HG03442 (cell line): Measurements from ENCODE around the gene LRRC1.

Source experiments
- ATAC-seq: cut with Tn5 transposase; IDR thresholded peaks from one replicate; pipeline ENCODE4 v1.9.1; 2021; ENCODE audit warnings: mild to moderate bottlenecking, moderate library complexity; ENCODE audit not compliant: unreplicated experiment

The LRRC1 gene

DNA sequence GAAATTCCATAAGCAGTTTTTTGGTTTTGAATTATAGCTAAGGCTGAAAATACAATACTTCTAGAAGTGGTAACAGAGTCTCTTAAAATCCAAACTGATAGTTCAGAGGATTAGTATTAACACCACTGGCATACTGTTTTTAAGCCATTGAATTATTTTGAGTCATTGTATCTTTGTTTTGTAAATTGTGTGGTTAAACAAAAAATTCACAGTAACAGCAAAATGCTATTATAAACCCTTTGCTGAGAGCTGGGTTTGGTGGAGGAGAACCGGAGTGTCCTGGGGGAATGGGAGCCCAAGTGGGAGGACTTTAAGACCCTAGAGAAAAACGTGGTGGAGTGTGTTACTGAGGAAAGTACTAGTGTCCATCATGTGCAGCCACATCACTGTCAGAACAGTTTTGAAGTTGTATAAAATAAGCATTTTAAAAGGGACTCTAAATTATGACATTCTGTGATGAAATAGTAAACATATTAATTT is 125.1 kb downstream of the LRRC1 start:
- ATAC-seq, result no peak

DNA sequence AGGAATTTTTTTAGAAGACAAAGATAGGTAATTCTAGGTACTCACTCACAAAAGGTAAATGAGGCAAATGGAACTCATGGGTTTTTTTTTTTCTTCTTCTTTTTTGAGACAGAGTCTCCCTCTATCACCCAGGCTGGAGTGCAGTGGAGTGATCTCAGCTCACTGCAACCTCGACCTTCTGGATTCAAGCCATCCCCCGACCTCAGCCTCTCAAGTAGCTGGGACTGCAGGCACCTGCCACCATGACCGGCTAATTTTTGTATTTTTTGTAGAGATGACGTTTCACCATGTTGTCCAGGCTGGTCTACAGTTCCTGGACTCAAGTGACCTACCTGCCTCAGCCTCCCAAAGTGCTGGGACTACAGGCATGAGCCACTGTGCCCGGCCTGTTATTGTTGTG is 126.1 kb downstream of the LRRC1 start:
- ATAC-seq, result no peak

DNA sequence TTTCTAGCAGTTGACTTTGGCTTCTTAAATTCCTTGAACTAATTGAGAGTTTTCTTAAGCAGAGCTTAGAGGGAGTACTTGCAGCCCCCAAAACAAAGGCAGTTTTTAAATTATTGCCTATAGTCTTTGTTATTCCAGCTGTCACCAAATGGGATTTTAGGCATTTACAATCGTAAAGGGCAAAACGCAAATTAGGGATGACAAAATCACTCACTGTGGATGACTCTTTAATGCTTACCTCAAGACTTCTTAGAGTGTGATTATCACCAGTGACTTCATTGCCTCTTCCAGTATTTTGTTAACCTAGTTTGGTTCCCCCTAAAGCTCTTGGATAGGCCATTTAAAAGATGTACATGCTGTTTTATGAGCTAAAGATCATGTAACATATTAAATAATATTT is 126.8 kb downstream of the LRRC1 start:
- ATAC-seq, result no peak

DNA sequence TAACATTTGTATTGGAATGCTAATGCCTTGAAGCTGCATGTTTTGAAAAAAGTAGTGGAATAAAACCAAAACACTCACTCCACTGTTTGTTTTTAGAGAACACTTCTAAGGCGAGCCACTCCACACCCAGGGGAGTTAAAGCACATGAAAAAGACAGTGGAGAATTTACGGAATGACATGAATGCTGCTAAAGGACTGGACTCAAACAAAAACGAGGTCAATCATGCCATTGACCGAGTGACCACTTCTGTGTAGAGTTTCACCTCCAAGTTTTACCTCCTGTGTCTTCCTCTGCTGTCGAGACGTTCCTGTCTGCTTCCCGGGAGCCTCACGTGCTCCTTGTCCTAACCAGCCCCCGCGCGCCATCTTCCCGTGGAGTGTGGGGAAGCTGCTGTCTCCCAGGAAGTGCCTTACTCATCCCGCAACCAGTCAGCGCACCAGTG is 127.8 kb downstream of the LRRC1 start:
- ATAC-seq, result no peak

DNA sequence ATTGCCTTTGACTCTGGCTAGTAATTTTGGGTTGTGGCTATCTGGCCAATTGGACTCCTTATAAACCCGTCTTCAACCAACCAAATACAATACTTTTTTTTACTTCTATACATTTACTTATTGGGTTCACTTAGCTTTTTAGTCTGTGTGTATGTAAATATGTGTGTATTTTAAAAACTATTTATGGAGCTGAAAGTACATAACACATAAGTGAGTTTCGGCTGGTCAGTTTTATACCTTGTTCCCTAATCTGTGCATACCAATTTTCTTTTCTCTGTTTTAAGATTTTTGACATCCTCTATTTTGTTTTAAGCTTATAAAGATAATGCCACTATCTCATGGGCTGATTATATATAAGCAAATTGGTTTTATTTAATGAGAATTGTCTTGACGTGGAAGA is 129.5 kb downstream of the LRRC1 start:
- no peak for ATAC-seq

- no peak for ATAC-seq
Measured at GRCh38 chr6:53924821-53925422, 130.1 kb downstream of the LRRC1 start.

- ATAC-seq, result no peak
Measured at GRCh38 chr6:53925891-53926290, 131.1 kb downstream of the LRRC1 start.

DNA sequence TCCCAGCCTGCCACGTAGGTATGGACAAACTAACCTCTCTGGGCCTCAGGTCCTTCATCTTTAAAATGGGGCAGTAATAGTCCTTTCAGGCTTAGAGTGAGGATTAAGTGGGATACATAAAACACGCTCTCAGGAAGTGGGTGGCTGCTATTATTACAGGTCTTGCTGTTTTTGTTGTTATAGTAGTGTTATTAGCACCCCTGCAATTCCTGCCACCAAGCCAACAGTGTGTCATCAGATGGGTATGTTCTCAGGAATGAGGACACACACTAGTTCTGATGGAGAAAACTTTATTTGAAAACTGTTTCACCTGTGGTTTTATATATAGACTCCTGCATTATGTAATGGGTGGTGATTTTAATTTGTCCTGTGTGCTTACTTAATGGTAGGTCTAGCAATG is 131.7 kb downstream of the LRRC1 start:
- ATAC-seq, result no peak

- no peak for ATAC-seq
Measured at GRCh38 chr6:53928641-53929040, 133.8 kb downstream of the LRRC1 start.

DNA sequence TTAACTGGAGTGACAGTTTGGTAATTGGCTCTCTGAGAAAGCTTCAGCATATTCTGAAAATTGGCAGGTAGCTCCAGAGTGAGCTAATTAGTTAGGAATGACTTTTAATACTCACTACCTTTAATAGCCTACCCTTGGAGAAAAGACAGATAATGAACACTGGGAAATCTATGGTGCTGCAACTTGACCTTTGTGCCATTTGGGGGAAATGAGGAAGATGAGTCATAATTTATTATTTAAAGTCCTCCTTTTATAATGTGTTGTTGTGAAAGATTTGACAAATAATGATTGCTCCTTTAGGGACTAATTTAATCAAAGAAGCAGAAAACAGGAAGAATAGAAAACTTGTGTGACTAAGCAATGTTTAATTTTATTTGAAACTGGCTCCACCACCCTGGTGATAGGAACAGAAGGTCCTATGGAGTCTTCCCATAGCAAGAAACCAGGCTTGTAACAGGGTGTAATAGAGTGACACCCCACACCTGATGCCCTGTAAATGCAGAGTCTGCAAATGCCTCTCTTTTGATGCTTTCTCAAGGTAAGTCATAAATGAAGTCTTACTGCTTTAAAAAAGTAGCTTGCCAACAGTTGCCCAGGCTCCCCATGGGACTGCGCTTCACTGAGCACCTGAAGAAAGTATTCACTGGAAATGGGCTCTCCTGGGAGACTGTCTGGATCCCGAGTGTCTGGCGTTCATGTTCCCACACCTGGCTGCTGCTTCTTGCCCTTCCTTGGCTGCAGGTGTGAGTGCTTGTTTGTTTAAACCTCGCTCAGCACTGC is 134.4 kb downstream of the LRRC1 start:
- ATAC-seq, result no peak

DNA sequence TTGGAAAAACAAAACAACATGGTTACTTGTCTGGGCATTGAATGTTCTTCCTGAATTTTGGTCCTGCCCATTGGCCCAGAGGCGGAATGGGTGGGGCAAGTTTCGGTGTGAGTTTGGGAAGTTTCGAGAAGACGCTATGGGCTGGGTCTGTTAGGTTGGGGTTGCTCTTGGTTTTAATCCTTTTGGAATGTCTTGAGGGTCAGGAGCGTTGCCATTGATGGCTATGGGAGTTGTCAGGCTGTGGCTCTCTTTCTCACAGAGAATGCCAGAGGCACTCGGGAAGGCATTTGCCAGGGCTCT is 135.0 kb downstream of the LRRC1 start:
- no peak for ATAC-seq

DNA sequence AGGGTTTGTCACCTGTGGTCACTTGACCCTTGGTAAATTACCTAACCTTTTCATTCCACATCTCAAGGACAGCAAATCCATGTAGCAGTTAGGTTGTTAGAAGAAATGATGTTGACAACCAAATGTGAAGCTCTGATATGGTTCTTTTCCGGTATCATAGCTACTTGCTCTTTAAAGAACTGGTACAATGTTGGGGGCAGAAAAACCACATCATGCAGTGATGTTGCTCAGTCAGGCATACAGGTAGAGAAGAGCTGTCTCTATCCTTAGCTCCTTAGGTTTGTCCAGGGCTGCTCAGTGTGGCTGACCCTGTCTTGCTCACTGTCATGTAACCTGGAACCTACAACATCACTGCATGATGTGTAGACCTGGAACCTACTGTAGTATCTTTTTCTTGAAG is 135.5 kb downstream of the LRRC1 start:
- no peak for ATAC-seq

DNA sequence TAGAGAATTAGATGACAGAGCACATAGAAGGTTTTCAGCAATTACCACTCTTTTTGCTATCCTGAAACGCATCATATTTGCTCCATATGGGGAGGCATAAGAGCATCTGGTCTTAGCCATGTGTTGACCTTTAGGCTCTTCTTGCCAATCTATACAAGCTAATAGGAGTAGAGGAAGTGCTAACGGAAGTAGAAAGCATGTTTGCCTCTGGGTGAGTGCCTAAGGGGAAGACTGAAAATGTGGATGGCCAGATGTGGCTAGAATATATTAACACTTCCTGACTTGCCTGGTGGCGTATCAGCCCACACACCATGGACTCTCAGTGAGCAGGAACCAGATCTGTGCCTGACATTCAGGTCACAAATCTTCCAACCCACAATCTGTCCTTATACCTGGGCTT is 136.3 kb downstream of the LRRC1 start:
- ATAC-seq, result no peak

DNA sequence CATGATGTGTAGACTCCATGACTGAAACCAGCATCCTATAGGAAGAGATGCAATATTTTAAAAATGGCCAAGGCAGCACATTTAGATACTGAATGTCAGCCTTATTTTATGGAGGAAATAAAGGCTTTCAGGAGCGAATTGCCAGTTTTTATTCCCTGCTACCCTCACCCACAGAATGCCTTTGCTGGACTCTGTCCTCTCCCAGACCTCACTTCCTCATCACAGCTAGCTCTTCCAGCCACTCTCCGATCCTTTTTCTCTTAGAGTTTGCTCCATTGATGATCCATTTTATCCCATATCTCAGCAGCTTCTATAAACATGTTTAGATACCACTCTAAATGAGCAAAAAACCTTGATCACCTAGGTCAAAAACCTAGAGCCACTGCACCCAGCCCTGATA is 137.7 kb downstream of the LRRC1 start:
- no peak for ATAC-seq

- no peak for ATAC-seq
Measured at GRCh38 chr6:53934023-53934422, 139.2 kb downstream of the LRRC1 start.

GRCh38 chr6:53937461-53937860 is 142.7 kb downstream of the LRRC1 start:
- no peak for ATAC-seq

GRCh38 chr6:53938810-53939209 is 144.0 kb downstream of the LRRC1 start:
- no peak for ATAC-seq

DNA sequence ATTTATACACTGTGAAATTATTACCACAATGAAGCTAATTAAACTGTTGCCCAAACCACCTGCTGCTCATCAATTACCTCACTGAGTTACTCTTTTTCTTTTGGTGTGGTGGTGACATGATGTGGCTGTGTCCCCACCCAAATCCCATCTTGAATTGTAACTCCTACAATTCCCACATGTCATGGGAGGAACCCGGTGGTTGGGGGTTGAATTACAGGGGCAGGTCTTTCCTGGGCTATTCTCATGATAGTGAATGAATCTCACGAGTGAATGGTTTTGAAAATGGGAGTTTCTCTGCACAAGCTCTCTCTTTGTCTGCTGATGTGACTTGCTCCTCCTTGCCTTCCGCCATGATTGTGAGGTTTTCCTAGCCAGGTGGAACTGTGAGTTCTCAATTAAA is 145.0 kb downstream of the LRRC1 start:
- no peak for ATAC-seq

DNA sequence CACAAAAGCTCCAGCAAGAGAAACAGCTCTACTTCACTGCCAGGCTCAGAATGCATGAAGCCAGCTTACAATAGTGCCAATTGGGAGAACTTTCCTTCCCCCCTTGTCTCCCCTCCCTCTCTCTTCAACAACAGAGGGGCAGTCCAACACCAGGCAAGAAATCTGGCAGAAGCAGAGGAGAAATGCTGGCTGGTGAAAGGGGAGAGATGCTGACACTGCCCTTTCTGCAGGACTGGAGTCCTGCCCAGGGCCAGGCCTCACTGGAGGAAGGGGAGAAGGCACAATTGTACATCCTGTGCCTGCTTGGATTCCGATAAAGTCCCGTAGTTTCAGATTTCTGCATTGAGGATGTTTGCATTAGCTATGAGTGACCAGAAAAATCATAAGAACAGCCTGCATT is 148.6 kb downstream of the LRRC1 start:
- no peak for ATAC-seq

GRCh38 chr6:53944091-53944490 is 149.3 kb downstream of the LRRC1 start:
- no peak for ATAC-seq

GRCh38 chr6:53944543-53944942 is 149.7 kb downstream of the LRRC1 start:
- ATAC-seq, result no peak

- ATAC-seq, result no peak
Measured at GRCh38 chr6:53945765-53946407, 151.1 kb downstream of the LRRC1 start.
